LoVo (cell line): Measurements from ENCODE around the gene CYTH4.

Experiments used
- DNase-seq: peaks from one replicate; pipeline ENCODE4 v3.0.0-alpha.2; 2016; ENCODE audit warnings: low spot score

The CYTH4 gene

DNA sequence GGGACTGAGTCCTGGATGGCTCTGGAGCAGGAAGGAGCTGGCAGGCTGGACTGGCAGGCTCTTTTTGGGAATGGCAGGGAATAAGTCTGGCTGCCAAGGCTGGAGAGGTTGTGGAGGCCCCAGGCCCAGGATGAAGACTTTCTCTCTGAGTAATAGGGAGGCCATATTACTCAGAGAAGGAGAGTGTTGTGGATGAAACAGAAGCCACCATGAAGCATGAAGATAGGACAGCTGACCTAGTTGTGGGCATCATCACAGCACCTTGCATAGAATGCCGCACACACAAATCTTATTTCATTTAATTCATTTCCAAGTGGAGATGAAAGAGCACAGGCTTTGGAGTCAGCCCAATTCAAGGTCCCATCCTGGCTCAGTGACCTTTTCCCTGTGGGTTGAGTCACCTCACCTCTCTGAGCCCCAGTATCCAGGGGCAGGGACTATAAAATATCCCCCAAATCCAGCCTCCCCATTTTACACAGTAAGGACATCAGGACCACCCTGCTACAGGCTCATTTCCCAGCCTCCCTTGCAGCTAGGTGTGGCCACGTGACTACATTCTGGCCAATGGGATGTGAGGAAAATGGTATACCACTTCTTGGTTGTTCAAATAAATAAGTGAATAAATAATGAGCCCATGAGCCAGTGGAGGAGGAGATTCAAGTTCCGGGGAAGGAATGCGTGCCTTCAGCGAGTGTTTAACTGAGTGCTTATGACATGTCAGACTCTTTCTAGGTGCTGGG, 9.4 kb downstream of the CYTH4 start:
- no peak for DNase-seq

DNA sequence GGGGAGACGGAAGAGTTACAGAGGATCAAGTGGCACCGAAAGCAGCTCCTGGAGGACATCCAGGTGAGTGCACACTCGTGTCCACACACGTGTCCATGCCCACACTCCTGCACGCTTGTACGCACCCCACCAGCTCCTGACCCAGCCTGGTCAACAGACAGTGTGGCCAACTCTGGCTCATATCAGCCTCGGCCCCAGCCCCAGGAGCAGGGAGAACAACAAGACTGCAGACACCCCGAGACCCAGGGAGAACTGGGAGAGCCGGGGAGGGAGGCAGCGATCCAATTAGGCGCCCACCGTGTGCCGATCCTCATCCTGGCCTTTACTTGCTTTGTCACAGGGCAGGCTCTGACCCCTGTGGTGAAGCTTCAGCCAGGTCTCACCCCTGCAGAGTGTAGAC, 10.3 kb downstream of the CYTH4 start:
- DNase-seq = no peak

- no peak for DNase-seq
Measured at GRCh38 chr22:37293172-37293571, 10.9 kb downstream of the CYTH4 start.

- no peak for DNase-seq
Measured at GRCh38 chr22:37294747-37295146, 12.4 kb downstream of the CYTH4 start.

DNA sequence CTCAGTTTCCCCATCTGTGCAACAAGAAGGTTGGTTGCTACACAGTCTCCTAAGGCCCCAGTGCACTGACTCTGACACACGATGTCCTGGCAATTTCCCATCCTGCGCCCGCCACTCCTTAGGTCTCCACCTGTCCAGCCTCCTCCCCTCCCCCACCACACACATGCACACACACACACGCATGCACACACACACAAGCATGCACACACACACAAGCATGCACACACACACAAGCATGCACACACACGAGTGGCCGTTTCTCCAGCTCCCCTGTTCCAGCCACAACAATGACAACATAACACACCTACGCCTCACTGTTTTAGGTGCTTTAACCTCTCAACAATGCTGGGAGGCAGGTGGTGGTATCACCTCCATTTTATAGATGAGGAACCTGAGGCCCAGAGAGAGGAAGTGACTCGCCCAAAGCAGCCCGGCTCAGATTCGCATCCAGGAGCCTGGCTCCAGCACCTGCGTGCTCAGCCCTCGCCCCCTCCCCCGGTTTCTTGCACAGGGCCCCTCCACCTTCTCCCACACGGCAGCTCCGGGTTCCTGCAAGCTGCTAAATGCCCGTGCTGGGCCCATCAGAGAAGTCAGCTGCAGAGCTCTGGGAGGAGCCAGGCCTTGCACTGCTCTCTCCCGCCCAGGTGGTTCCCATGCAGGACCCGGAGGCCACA, 13.0 kb downstream of the CYTH4 start:
- no peak for DNase-seq

- no peak for DNase-seq
Measured at GRCh38 chr22:37295946-37296345, 13.6 kb downstream of the CYTH4 start.

GRCh38 chr22:37298748-37299495, 16.6 kb downstream of the CYTH4 start:
- DNase-seq = no peak

- no peak for DNase-seq
Measured at GRCh38 chr22:37299969-37300509, 17.7 kb downstream of the CYTH4 start.

DNA sequence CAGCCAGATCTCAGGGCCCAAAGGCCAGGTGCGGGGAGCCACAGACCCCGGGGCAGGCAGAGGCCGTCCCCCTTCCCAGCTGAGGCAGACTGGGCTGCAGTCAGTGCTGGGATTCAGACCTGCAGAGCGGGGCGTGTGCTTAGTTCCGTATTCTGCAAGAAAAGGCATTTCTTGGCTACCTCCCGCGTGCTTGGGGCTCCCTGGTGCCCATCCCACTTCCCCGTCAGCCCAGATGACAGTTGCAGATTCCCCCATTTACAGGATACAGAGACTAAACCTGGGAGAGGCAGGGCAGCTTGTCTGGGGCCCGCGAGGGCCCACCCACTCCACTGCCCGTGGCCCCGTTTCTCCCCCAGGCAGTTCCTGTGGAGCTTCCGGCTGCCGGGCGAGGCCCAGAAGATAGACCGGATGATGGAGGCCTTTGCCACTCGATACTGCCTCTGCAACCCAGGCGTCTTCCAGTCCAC, 18.3 kb downstream of the CYTH4 start:
- no peak for DNase-seq

- DNase-seq = no peak
Measured at GRCh38 chr22:37301144-37301830, 19.0 kb downstream of the CYTH4 start.

- DNase-seq = no peak
Measured at GRCh38 chr22:37302674-37303555, 20.6 kb downstream of the CYTH4 start.

DNA sequence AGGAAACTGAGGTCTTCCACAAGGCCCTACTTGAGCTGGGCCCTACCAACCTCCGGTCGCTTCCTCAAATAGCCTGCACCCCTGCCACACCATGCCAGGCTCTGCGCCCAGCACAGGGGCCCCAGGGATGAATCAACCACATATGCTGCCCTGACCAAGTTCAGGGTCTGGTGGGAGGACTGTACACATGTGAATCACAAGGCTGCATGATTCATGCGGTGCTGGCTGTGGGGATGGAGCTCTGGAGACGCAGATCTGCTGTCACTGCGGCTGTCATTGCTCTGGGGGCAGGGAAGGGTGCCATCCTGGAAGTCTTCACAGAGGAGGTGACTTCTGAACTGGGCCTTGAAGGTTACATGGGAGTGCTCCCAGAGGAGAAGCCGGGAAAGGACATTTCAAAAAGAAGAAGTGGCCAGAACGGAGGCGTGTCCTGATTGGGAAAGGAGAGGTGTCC, 21.5 kb downstream of the CYTH4 start:
- no peak for DNase-seq

GRCh38 chr22:37304595-37305343, 22.5 kb downstream of the CYTH4 start:
- no peak for DNase-seq

GRCh38 chr22:37305887-37306286, 23.6 kb downstream of the CYTH4 start:
- no peak for DNase-seq

- DNase-seq = no peak
Measured at GRCh38 chr22:37306494-37306829, 24.2 kb downstream of the CYTH4 start.

DNA sequence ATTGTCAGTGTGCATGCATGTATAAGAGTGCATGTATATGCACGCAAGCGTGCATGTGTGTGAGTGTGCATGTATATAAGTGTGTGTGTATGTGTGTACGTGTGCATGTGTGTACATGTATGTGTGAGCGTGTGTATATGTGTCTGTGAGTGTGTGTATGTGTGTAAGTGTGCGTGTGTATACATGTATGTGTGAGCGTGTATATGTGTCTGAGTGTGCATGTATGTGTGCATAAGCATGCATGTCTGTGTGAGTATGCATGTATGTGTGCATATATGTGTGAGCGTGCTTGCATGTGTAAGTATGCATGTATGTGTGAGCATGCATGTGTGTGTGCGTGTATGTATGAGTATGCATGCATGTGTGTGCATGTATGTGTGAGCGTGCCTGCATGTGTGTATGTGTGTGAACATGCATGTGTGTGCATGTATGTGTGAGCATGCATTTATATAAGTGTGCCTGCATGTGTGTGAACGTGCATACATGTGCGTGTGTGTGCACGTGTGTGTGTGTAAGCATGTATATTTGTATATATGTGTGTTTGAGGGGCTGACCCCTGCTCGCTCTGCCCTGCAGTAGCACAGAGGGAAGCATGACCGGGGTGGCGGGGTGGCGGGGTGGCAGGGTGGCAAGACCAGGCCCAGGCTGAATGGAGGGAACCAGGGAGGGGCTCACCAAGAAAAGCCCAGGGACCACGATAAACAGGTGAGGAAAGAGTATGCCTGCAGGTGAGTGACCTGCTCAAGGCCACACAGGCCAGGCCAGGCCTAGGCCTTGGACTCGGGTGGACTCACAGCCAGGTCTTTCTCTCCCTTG, 26.3 kb downstream of the CYTH4 start:
- no peak for DNase-seq

DNA sequence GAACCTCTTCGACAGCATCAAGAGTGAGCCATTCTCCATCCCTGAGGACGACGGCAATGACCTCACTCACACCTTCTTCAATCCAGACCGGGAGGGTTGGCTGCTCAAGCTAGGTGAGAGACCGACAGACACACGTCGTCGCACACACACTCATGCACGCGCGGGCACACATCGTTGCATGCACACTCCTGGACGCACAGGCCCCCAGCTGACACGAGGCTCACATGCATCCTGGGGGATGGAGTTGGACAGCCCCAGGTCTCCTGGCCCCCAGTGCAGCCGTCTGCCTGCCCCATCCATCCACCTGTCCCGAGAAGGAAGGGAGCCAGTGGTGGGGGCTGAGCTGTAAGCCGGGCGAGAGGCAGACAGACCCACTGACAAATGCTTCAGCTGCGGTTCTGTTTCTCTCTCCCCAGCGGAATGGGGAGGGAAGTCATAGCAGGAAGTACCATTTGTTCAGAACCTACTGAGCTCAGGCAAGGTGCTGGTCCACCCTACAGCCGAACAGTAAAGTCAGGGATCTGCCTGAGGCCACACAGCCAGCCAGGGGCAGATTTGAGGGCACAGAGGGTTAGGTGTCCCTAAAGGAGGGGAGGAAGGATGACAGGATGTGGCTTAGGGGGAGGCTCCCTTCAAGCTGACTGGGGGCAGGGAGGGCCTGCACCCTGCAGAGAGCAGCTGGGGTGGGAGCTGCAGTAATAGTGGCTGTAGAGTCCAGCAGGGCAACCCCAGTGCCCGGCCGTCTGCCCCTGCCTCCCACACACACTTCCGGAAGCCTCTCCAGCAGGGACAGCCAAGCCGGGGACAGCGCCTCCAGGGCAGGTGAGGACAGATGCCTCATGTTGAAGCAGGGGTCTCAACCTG, 27.1 kb downstream of the CYTH4 start:
- DNase-seq = no peak

GRCh38 chr22:37310075-37310606, 27.8 kb downstream of the CYTH4 start:
- DNase-seq = no peak
